HEK293 (cell line): Measurements from ENCODE around the gene ELOVL2.

Experiments used
- CTCF ChIA-PET: fragments of 350-600 bp; formaldehyde crosslinking; extraction: SDS; loops from one replicate; lab custom pipeline; 2021; ENCODE audit warnings: antibody characterized with exemption; lab: Yijun Ruan, JAX
- POLR2A ChIA-PET: fragments of 300-600 bp; formaldehyde crosslinking; extraction: SDS; loops from one replicate; lab custom pipeline; 2020; ENCODE audit warnings: antibody characterized with exemption, inconsistent platforms; lab: Yijun Ruan, JAX
- H3K27ac ChIP-seq: fragments of 200-500 bp; sonication (Bioruptor generic); 2 replicates; pipeline ENCODE4 v1.5.1; 2014; ENCODE audit warnings: low read depth, low read length, control low read depth, inconsistent platforms; ENCODE audit errors: extremely low read depth
- H3K36me3 ChIP-seq, 2 experiments: fragments of 200-500 bp in 1 of 2; sonication (Bioruptor generic) in 1 of 2; 1 replicate in 1 of 2; 2 replicates in 1 of 2; pipeline ENCODE4 v1.5.1; 2014 to 2017; ENCODE audit warnings: inconsistent platforms in 2 of 2, low read length in 2 of 2; ENCODE audit not compliant: control insufficient read depth in 2 of 2, insufficient read depth in 1 of 2
- H3K4me1 ChIP-seq: fragments of 200-500 bp; sonication (Bioruptor generic); 2 replicates; pipeline ENCODE4 v1.5.1; 2014; ENCODE audit warnings: mild to moderate bottlenecking, low read length, inconsistent platforms; ENCODE audit not compliant: control insufficient read depth, insufficient read depth
- H3K4me3 ChIP-seq: 2 replicates; pipeline ENCODE4 v1.5.1; 2011; ENCODE audit warnings: low read depth, mild to moderate bottlenecking, control low read depth, low read length, moderate library complexity
- H3K9me3 ChIP-seq: fragments of 200-500 bp; sonication (Bioruptor generic); 2 replicates; pipeline ENCODE4 v1.5.1; 2014; ENCODE audit warnings: low read depth, low read length, inconsistent platforms; ENCODE audit not compliant: control insufficient read depth, insufficient read depth
- KLF1 ChIP-seq: fragments of 450-650 bp; formaldehyde crosslinking; IDR thresholded peaks from 2 replicates; pipeline ENCODE4 v1.5.1; 2016; ENCODE audit warnings: missing biosample characterization, missing genetic modification characterization
- MEIS1 ChIP-seq: sonication (generic); formaldehyde crosslinking; IDR thresholded peaks from 2 replicates; pipeline ENCODE4 v1.8.1; 2022; ENCODE audit warnings: missing genetic modification reagents, mild to moderate bottlenecking, borderline replicate concordance
- OSR2 ChIP-seq: fragments of 450-650 bp; formaldehyde crosslinking; IDR thresholded peaks from 2 replicates; pipeline ENCODE4 v1.5.1; 2016; ENCODE audit warnings: missing biosample characterization, missing genetic modification characterization
- PRDM10 ChIP-seq: fragments of 450-650 bp; formaldehyde crosslinking; IDR thresholded peaks from 2 replicates; pipeline ENCODE4 v1.5.1; 2016; ENCODE audit warnings: missing biosample characterization, missing genetic modification characterization
- SP3 ChIP-seq: fragments of 450-650 bp; formaldehyde crosslinking; IDR thresholded peaks from 2 replicates; pipeline ENCODE4 v1.5.1; 2016; ENCODE audit warnings: missing biosample characterization, missing genetic modification characterization
- YY2 ChIP-seq: fragments of 450-650 bp; formaldehyde crosslinking; IDR thresholded peaks from 2 replicates; pipeline ENCODE4 v1.5.1; 2016; ENCODE audit warnings: missing biosample characterization, missing genetic modification characterization
- ZBTB7A ChIP-seq: fragments of 450-650 bp; formaldehyde crosslinking; IDR thresholded peaks from 2 replicates; pipeline ENCODE4 v1.5.1; 2016; ENCODE audit warnings: low read depth, missing biosample characterization, missing genetic modification characterization
- ZFP3 ChIP-seq: fragments of 450-650 bp; formaldehyde crosslinking; IDR thresholded peaks from 2 replicates; pipeline ENCODE4 v1.5.1; 2016; ENCODE audit warnings: low read depth, missing biosample characterization, missing genetic modification characterization
- ZNF114 ChIP-seq: fragments of 450-650 bp; formaldehyde crosslinking; IDR thresholded peaks from 2 replicates; pipeline ENCODE4 v1.5.0; 2017; ENCODE audit warnings: missing biosample characterization, missing genetic modification characterization
- ZNF146 ChIP-seq: fragments of 450-650 bp; formaldehyde crosslinking; IDR thresholded peaks from 2 replicates; pipeline ENCODE4 v1.5.1; 2016; ENCODE audit warnings: missing biosample characterization, missing genetic modification characterization
- ZNF157 ChIP-seq: fragments of 450-650 bp; formaldehyde crosslinking; IDR thresholded peaks from 2 replicates; pipeline ENCODE4 v1.5.1; 2016; ENCODE audit warnings: missing biosample characterization, missing genetic modification characterization
- ZNF184 ChIP-seq: fragments of 450-650 bp; IDR thresholded peaks from 2 replicates; pipeline ENCODE4 v1.5.1; 2018; ENCODE audit warnings: missing biosample characterization, mild to moderate bottlenecking, missing genetic modification characterization
- ZNF214 ChIP-seq: fragments of 450-650 bp; formaldehyde crosslinking; IDR thresholded peaks from 2 replicates; pipeline ENCODE4 v1.5.1; 2017; ENCODE audit warnings: missing biosample characterization, mild to moderate bottlenecking, missing genetic modification characterization, borderline replicate concordance
- ZNF394 ChIP-seq: fragments of 450-650 bp; formaldehyde crosslinking; IDR thresholded peaks from 2 replicates; pipeline ENCODE4 v1.5.1; 2016; ENCODE audit warnings: missing biosample characterization, missing genetic modification characterization, mild to moderate bottlenecking, moderate library complexity, borderline replicate concordance
- ZNF48 ChIP-seq: fragments of 450-650 bp; formaldehyde crosslinking; IDR thresholded peaks from 2 replicates; pipeline ENCODE4 v1.5.1; 2016; ENCODE audit warnings: missing biosample characterization, missing genetic modification characterization
- ZNF501 ChIP-seq: fragments of 450-650 bp; formaldehyde crosslinking; IDR thresholded peaks from 2 replicates; pipeline ENCODE4 v1.5.1; 2016; ENCODE audit warnings: missing biosample characterization, missing genetic modification characterization
- ZNF549 ChIP-seq: fragments of 450-650 bp; IDR thresholded peaks from 2 replicates; pipeline ENCODE4 v1.5.1; 2018; ENCODE audit warnings: missing biosample characterization, missing genetic modification characterization, mild to moderate bottlenecking, inconsistent platforms, moderate library complexity
- ZNF558 ChIP-seq: fragments of 450-650 bp; formaldehyde crosslinking; IDR thresholded peaks from 2 replicates; pipeline ENCODE4 v1.5.1; 2016; ENCODE audit warnings: missing biosample characterization, missing genetic modification characterization
- ZNF610 ChIP-seq: fragments of 450-650 bp; formaldehyde crosslinking; IDR thresholded peaks from 2 replicates; pipeline ENCODE4 v1.5.1; 2016; ENCODE audit warnings: missing biosample characterization, missing genetic modification characterization, borderline replicate concordance
- ZNF623 ChIP-seq: fragments of 450-650 bp; formaldehyde crosslinking; IDR thresholded peaks from 2 replicates; pipeline ENCODE4 v1.5.1; 2016; ENCODE audit warnings: missing biosample characterization, missing genetic modification characterization
- ZNF624 ChIP-seq: fragments of 450-650 bp; formaldehyde crosslinking; IDR thresholded peaks from 2 replicates; pipeline ENCODE4 v1.5.1; 2017; ENCODE audit warnings: missing biosample characterization, missing genetic modification characterization
- ZNF629 ChIP-seq: fragments of 450-650 bp; formaldehyde crosslinking; IDR thresholded peaks from 2 replicates; pipeline ENCODE4 v1.5.1; 2017; ENCODE audit warnings: missing biosample characterization, missing genetic modification characterization
- ZNF76 ChIP-seq: fragments of 450-650 bp; formaldehyde crosslinking; IDR thresholded peaks from 2 replicates; pipeline ENCODE4; 2016; ENCODE audit warnings: low read depth, missing biosample characterization, missing genetic modification characterization, borderline replicate concordance
- ZNF768 ChIP-seq: fragments of 450-650 bp; formaldehyde crosslinking; IDR thresholded peaks from 2 replicates; pipeline ENCODE4 v1.5.1; 2018; ENCODE audit warnings: missing biosample characterization, mild to moderate bottlenecking, missing genetic modification characterization

The ELOVL2 gene

DNA sequence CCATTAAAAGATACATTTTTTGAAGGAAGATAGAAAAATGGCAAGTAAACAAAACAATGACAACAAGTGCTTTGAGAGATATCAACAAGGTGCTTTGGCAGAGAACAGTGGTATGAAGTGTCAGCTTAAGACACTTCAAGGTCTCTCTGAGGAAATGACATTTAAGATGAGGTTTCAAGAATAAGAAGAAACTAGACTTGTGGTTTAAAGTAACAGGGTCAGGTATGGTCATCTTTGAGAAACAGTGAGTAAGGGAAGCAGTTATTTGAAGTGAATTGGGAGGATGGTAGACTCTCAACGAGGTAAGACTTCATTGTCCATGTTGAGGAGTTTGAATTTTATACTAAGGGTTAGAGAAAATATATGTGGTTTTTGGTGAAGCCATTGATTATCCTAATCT, 79.4 kb downstream of the ELOVL2 start:
- H3K9me3 ChIP-seq: no peaks in the 10 kb centered on the region
- ChIA-PET CTCF (no interaction called here), POLR2A (no interaction called here)
- no peak overlapping the region for H3K4me3 ChIP-seq
- H3K36me3 ChIP-seq: peaks cover 0 to 4% of the 10 kb centered on the region in 2 experiments; a peak in 1 of 3 replicates
- TF ChIP-seq KLF1 (tag by site-specific recombination) (no peak), ZFP3 (tag by site-specific recombination) (no peak), ZNF610 (tag by site-specific recombination) (no peak), ZNF394 (tag by site-specific recombination) (no peak), ZNF157 (tag by site-specific recombination) (no peak), ZNF76 (tag by site-specific recombination) (no peak), OSR2 (tag by site-specific recombination) (no peak), ZNF549 (tag by site-specific recombination) (no peak), SP3 (tag by site-specific recombination) (no peak)
- no peaks in the 10 kb centered on the region for H3K4me1 ChIP-seq
- no peak overlapping the region for H3K27ac ChIP-seq

DNA sequence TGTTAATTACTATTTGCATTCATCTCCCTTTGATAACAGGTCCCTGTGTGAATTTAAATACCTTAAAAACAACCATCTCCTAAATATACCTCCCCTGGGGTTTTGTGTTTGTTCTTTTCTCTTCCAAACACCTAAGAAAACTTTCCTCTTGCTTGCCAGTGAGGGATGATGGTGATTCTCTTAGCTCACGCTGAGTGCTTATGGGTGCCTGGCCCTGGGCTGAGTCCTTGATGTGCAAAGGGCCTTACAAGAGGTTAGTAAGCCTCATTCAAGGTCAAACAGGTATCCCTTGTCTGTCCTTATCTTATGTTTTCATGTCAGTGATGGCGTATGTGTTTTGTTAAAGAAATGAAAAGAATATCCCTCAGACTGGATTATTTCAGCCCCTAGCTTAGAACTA, 81.0 kb downstream of the ELOVL2 start:
- TF ChIP-seq OSR2 (tag by site-specific recombination) (no peak), ZNF114 (no peak), MEIS1 (CRISPR knock-in tag) (no peak), ZNF184 (tag by site-specific recombination) (no peak), ZNF768 (no peak), ZBTB7A (tag by site-specific recombination) (no peak), ZNF146 (tag by site-specific recombination) (no peak), ZNF624 (no peak), ZNF558 (tag by site-specific recombination) (no peak), ZNF501 (tag by site-specific recombination) (no peak), ZNF623 (tag by site-specific recombination) (no peak), ZNF629 (tag by site-specific recombination) (no peak), PRDM10 (no peak), ZNF48 (tag by site-specific recombination) (no peak), YY2 (tag by site-specific recombination) (no peak), ZNF214 (no peak)
- Histone ChIP-seq H3K36me3 (peaks cover 0 to 4% of the 10 kb centered on the region in 2 experiments; a peak in 1 of 3 replicates), H3K4me3 (no peak overlapping the region), H3K9me3 (no peaks in the 10 kb centered on the region), H3K4me1 (no peaks in the 10 kb centered on the region), H3K27ac (no peak overlapping the region)
- ChIA-PET POLR2A (no interaction called here), CTCF (interaction anchor here (0.9 to 2.4 kb wide), 4 partner anchors 9 to 533 kb away, joined by 3 to 13 read pairs (median 8); no protein-coding TSS in a partner anchor)
